HepG2 (cell line): ENCODE results near the gene POLR2H. TPM values are rescaled to one million over a fixed set of nuclear protein-coding genes. Genes with fewer than 3 reads are reported as not detected.

Experiments
- CHD2 ChIP-seq: IDR thresholded peaks from 2 replicates; pipeline ENCODE4 v1.6.1; 2011; ENCODE audit warnings: low read depth, low read length, improper control_type of control experiment
- NONO ChIP-seq, 2 experiments: fragments of 450-650 bp in 1 of 2; sonication (generic) in 1 of 2; formaldehyde crosslinking in 1 of 2; IDR thresholded peaks in 1 of 2; conservative IDR thresholded peaks in 1 of 2; 2 replicates each; pipeline versions ENCODE4 v1.6.1 to v1.8.0; 2017 to 2022; ENCODE audit warnings: mild to moderate bottlenecking in 1 of 2, missing genetic modification reagents in 1 of 2, moderate library complexity in 1 of 2
- REPIN1 ChIP-seq: sonication (generic); formaldehyde crosslinking; IDR thresholded peaks from 2 replicates; pipeline ENCODE4 v1.8.0; 2022; ENCODE audit warnings: missing genetic modification reagents, low read depth, mild to moderate bottlenecking, borderline replicate concordance
- RFX5 ChIP-seq: IDR thresholded peaks from 2 replicates; pipeline ENCODE4 v1.6.1; 2011; ENCODE audit warnings: low read depth, low read length, improper control_type of control experiment
- RXRB ChIP-seq: IDR thresholded peaks from 2 replicates; pipeline ENCODE4 v1.6.1; 2016; ENCODE audit warnings: borderline replicate concordance, missing genetic modification reagents, missing compliant biosample characterization
- SIX4 ChIP-seq: sonication (generic); formaldehyde crosslinking; IDR thresholded peaks from 2 replicates; pipeline ENCODE4 v1.4.0; 2020; ENCODE audit warnings: missing genetic modification reagents
- SOX13 ChIP-seq, 3 experiments: fragments of 450-650 bp in 1 of 3; sonication (generic) in 1 of 3; formaldehyde crosslinking in 1 of 3; IDR thresholded peaks in 2 of 3; conservative IDR thresholded peaks in 1 of 3; 2 replicates each; pipeline versions ENCODE4 v1.5.0 to v1.6.1; 2016 to 2020; ENCODE audit warnings: antibody characterized with exemption in 1 of 3, mild to moderate bottlenecking in 1 of 3, missing compliant biosample characterization in 1 of 3, missing genetic modification reagents in 1 of 3, moderate library complexity in 1 of 3
- ZFP1 ChIP-seq: IDR thresholded peaks from 2 replicates; pipeline ENCODE4 v1.6.1; 2016
- ZNF138 ChIP-seq: sonication (generic); formaldehyde crosslinking; IDR thresholded peaks from 2 replicates; pipeline ENCODE4 v1.5.0; 2020; ENCODE audit warnings: mild to moderate bottlenecking, low read depth, missing genetic modification reagents
- ZNF552 ChIP-seq: sonication (generic); formaldehyde crosslinking; IDR thresholded peaks from 2 replicates; pipeline ENCODE4 v1.9.0; 2022; ENCODE audit warnings: missing genetic modification reagents, mild to moderate bottlenecking, borderline replicate concordance
- polyA plus RNA-seq, 8 experiments: library from polyadenylated mRNA; depleted of rRNA in 3 of 8; stranded (reverse) in 7 of 8; unstranded in 1 of 8; fragments of >200 nt; fragmentation: Illumina TruSeq in 4 of 8; extraction: Trizol in 4 of 8; gene quantifications; 2 replicates each; pipeline versions ENCODE4 v1.2.1 to v1.2.3, GENCODE V29; 2011 to 2016; ENCODE audit warnings: low read depth in 4 of 8, missing spikeins in 1 of 8, mixed read lengths in 1 of 8; ENCODE audit not compliant: insufficient read depth in 1 of 8
- total RNA-seq, 5 experiments: library from RNA; depleted of rRNA; stranded (reverse); fragments of >200 nt; fragmentation: Illumina TruSeq; extraction: Trizol; gene quantifications; 2 replicates each; pipeline ENCODE4 v1.2.3, GENCODE V29; 2016; ENCODE audit warnings: low read depth in 1 of 5
- TF ChIP-seq, protein P1 (sequence below), 2 experiments: sonication (generic) in 1 of 2; formaldehyde crosslinking in 1 of 2; IDR thresholded peaks; 2 replicates each; pipeline versions ENCODE4 v1.6.1 to v1.9.0; 2014 to 2022; ENCODE audit warnings: antibody characterized with exemption in 1 of 2, borderline replicate concordance in 1 of 2, inconsistent platforms in 1 of 2, low read depth in 1 of 2, missing genetic modification reagents in 1 of 2
- TF ChIP-seq, protein P2 (sequence below): IDR thresholded peaks from 2 replicates; pipeline ENCODE4 v1.6.1; 2016; ENCODE audit warnings: missing compliant biosample characterization, missing genetic modification reagents, borderline replicate concordance
- TF ChIP-seq, protein P3 (sequence below): IDR thresholded peaks from 2 replicates; pipeline ENCODE4 v1.6.1; 2012; ENCODE audit warnings: inconsistent platforms
- TF ChIP-seq, protein P4 (sequence below): sonication (generic); formaldehyde crosslinking; IDR thresholded peaks from 2 replicates; pipeline ENCODE4 v1.8.0; 2022; ENCODE audit warnings: missing genetic modification reagents, mild to moderate bottlenecking, moderate library complexity, borderline replicate concordance

Gene POLR2H
- total and polyA plus RNA-seq, 2 of the 13 experiments (the other 11 are each of a cell fraction or from before 2014, with no cell fraction given), result 118 to 194 TPM

DNA sequence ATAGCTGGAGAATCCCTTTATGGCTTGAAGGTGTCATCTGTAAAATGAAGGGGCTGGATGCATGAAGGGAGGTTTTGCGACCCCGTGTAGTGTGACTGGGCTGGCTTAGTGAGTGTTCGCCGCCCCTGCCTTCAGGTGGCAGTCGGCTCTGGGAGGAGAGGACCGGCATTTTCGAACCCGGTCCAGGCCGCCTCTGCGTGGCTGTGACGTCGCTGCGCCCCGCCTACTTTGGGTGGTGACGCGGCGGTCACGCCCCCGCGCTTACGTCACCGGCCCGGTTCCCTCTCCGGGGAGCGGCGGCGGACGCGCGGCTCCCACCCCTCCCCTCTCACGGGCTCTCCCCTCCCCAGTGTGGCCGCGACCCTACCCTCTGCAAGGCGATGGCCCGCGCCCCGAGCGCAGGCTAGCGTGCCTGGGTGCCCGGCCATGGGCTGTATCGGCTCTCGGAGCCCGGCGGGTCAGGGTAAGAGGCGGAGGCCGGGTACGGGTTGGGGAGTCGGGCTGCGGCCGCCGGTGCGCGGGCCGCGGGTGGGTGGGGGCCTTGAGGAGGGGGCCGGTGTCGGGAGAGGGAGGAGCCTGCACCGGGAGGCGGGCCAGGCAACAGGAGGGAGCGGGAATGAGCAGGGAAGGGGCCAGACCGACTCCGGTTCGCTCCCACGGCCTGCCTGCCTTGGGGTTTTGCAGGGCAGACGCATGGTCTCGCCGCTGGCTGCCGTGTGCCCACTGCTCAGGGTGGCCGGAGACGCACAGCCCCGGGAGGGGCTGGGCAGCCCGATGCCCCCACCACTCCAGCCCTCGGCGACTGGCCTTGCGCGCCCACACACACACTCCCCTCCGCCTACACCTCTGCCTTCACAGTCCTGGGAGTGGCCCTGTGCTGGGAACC is 25.6 kb upstream of the POLR2H start (continued):
- TF ChIP-seq, protein P1, sequence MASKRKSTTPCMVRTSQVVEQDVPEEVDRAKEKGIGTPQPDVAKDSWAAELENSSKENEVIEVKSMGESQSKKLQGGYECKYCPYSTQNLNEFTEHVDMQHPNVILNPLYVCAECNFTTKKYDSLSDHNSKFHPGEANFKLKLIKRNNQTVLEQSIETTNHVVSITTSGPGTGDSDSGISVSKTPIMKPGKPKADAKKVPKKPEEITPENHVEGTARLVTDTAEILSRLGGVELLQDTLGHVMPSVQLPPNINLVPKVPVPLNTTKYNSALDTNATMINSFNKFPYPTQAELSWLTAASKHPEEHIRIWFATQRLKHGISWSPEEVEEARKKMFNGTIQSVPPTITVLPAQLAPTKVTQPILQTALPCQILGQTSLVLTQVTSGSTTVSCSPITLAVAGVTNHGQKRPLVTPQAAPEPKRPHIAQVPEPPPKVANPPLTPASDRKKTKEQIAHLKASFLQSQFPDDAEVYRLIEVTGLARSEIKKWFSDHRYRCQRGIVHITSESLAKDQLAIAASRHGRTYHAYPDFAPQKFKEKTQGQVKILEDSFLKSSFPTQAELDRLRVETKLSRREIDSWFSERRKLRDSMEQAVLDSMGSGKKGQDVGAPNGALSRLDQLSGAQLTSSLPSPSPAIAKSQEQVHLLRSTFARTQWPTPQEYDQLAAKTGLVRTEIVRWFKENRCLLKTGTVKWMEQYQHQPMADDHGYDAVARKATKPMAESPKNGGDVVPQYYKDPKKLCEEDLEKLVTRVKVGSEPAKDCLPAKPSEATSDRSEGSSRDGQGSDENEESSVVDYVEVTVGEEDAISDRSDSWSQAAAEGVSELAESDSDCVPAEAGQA (IDR thresholded peaks at IDR 0.05; ENCODE audit: low read depth), result peak; percentile 90
- TF ChIP-seq, protein P1 (CRISPR knock-in tag; IDR thresholded peaks at IDR 0.05; ENCODE audit: borderline replicate concordance), result no peak
- TF ChIP-seq CHD2 (no peak), SIX4 (CRISPR knock-in tag) (0 out of 2 replicates have a peak, but pooled peaks have one; percentile 52), RFX5 (0 out of 2 replicates have a peak, but pooled peaks have one; percentile 30), REPIN1 (CRISPR knock-in tag) (peak; percentile 26; the same call in 1 of the 2 replicates), RXRB (CRISPR knock-in tag) (0 out of 2 replicates have a peak, but pooled peaks have one; percentile 35), ZNF552 (0 out of 2 replicates have a peak, but pooled peaks have one; percentile 67), ZFP1 (CRISPR knock-in tag) (0 out of 2 replicates have a peak, but pooled peaks have one; percentile 13), SOX13 (IDR thresholded peaks at IDR 0.05) (no peak), SOX13 (CRISPR knock-in tag; conservative IDR thresholded peaks at IDR 0.05 in 1 of 2, IDR thresholded peaks at IDR 0.05 in 1 of 2) (no peak), NONO (IDR thresholded peaks at IDR 0.05) (no peak), NONO (CRISPR knock-in tag; conservative IDR thresholded peaks at IDR 0.05) (peak; percentile 54; the same call in 1 of the 2 replicates), ZNF138 (CRISPR knock-in tag) (0 out of 2 replicates have a peak, but pooled peaks have one; percentile 77)
- TF ChIP-seq, protein P2, sequence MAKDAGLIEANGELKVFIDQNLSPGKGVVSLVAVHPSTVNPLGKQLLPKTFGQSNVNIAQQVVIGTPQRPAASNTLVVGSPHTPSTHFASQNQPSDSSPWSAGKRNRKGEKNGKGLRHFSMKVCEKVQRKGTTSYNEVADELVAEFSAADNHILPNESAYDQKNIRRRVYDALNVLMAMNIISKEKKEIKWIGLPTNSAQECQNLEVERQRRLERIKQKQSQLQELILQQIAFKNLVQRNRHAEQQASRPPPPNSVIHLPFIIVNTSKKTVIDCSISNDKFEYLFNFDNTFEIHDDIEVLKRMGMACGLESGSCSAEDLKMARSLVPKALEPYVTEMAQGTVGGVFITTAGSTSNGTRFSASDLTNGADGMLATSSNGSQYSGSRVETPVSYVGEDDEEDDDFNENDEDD (CRISPR knock-in tag), result 0 out of 2 replicates have a peak, but pooled peaks have one; percentile 29
- TF ChIP-seq, protein P3, sequence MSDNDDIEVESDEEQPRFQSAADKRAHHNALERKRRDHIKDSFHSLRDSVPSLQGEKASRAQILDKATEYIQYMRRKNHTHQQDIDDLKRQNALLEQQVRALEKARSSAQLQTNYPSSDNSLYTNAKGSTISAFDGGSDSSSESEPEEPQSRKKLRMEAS, result peak; percentile 14; the same call in 1 of the 2 replicates
- TF ChIP-seq, protein P4, sequence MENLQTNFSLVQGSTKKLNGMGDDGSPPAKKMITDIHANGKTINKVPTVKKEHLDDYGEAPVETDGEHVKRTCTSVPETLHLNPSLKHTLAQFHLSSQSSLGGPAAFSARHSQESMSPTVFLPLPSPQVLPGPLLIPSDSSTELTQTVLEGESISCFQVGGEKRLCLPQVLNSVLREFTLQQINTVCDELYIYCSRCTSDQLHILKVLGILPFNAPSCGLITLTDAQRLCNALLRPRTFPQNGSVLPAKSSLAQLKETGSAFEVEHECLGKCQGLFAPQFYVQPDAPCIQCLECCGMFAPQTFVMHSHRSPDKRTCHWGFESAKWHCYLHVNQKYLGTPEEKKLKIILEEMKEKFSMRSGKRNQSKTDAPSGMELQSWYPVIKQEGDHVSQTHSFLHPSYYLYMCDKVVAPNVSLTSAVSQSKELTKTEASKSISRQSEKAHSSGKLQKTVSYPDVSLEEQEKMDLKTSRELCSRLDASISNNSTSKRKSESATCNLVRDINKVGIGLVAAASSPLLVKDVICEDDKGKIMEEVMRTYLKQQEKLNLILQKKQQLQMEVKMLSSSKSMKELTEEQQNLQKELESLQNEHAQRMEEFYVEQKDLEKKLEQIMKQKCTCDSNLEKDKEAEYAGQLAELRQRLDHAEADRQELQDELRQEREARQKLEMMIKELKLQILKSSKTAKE (CRISPR knock-in tag), result no peak
